SU-DHL-6 (cell line): ENCODE measurements around the gene RNU5D-1.

ENCODE experiments used
- CTCF ChIP-seq: fragments of 200-600 bp; sonication (generic); IDR thresholded peaks from one replicate; pipeline ENCODE4 v1.5.1; 2017; ENCODE audit warnings: antibody characterized with exemption, mild to moderate bottlenecking, low read length, moderate library complexity; ENCODE audit not compliant: insufficient read depth, poor library complexity, severe bottlenecking
- EZH2phosphoT487 ChIP-seq: fragments of 200-600 bp; sonication (generic), shearing (Covaris generic); conservative IDR thresholded peaks from 2 replicates; pipeline ENCODE4 v1.6.1; 2018; ENCODE audit warnings: mild to moderate bottlenecking, antibody characterized with exemption, low read length, moderate library complexity, mixed read lengths

GRCh38 chr1:44717156-44717555 is 13.8 kb downstream of the RNU5D-1 start:
- TF ChIP-seq CTCF = no peak
- TF ChIP-seq EZH2phosphoT487 = no peak
